GM18858 (cell line): ENCODE results near the gene RNF126.
"Not testable (repeated sequence)": the region's sequence is repeated elsewhere in the genome, so short reads cannot be mapped to it uniquely, and the experiment has no call there.

ENCODE experiments used
- ATAC-seq: cut with Tn5 transposase; IDR thresholded peaks from one replicate; pipeline ENCODE4 v1.9.1; 2021; ENCODE audit not compliant: unreplicated experiment

RNF126 gene

DNA sequence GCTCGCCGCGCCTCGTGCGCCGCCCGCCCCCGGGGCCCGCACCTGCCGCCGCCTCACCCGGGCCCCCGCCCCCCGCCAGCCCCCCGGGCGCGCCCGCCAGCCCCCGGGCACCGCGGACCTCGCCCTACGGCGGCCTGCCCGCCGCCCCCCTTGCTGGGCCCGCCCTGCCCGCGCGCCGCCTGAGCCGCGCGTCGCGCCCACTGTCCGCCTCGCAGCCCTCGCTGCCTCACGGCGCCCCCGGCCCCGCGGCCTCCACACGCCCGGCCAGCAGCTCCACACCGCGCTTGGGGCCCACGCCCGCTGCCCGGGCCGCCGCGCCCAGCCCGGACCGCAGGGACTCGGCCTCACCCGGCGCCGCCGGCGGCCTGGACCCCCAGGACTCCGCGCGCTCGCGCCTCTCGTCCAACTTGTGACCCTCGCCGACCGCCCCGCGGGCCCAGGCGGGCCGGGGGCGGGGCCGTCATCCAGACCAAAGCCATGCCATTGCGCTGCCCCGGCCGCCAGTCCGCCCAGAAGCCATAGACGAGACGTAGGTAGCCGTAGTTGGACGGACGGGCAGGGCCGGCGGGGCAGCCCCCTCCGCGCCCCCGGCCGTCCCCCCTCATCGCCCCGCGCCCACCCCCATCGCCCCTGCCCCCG is 46.8 kb downstream of the RNF126 start:
- ATAC-seq: no peak

DNA sequence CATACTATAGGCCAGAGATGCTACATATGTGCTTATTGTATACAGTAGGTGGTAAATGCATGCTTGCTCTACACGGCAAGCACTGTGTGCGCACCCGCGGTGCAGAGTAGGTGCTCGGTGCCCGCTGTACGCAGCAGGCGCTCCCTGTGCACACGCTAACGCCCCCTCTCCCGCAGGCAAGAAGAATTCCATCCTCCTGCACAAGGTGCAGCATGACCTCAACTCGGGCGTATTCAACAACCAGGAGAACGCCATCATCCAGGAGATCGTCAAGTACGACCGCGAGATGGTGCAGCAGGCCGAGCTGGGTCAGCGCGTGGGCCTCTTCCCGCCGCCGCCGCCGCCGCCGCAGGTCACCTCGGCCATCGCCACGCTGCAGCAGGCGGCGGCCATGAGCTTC is 47.4 kb downstream of the RNF126 start:
- no peak for ATAC-seq

DNA sequence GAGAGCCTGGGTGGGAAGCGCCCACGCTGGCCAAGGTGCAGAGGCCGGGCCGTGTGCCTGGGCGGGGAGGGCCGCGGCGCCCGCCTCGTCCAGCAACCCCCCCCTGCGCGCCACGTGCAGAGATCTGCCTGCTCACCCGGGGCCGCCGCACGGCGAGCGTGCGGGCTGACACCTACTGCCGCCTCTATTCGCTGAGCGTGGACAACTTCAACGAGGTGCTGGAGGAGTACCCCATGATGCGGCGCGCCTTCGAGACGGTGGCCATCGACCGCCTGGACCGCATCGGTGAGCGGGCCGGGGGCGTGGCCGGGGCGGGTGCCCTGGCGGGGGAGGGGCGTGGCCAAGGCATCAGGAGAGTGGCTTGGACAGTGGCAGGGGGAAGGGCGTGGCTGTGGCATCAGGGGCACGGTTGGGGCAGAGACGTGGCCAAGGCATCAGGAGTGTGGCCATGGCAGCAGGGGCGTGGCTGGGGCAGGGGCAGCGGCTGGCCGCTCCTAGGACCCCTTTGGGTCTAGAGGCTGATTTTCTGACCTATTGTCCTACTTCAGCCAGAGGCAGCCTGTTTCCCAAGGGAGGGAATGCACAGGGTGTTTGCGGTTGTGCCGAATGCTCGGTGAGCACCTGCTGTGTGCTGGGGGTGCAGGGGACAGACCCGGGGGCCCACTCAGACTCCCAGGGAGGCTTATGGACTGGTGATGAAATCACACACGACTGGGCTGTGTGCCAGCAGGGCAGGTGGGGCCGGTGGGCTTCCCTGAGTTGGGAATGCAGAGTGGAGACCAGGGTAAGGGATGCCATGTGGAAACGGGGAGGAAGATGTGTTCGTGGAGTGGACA is 49.1 kb downstream of the RNF126 start:
- no peak for ATAC-seq

DNA sequence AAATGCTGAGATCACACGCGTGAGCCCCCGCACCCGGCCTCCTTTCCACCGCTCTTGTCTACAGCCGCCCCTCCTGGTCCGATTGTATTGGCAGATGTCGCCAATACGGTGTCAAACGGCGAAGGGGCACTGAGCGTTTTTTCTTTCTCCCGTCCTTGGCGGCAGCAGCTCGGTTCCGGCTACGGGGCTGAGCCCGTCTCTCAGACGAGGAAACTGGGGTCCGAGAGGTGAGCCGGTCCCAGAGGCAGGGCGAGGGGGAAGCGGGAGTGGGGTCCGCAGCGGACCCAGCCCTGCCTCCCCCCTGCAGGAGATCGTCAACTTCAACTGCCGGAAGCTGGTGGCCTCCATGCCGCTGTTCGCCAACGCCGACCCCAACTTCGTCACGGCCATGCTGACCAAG is 50.1 kb downstream of the RNF126 start:
- ATAC-seq: no peak

DNA sequence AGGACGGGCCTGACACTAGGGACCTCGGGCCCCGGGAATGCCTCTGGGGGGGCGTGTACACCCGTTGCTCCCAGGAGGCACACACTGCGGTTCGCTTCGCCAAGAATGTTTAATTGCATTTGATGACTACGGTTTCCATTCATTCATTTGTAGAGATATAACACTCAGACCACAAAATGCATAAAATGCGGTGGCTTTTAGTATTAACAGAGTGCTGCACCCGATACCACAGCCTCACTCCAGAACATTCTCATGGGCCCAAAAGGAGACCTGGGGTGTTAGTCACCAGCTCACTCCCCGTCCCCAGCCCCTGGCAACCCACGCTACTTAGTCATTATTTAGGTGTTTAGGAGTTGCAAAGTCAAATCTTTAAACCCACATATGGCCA is 51.5 kb downstream of the RNF126 start:
- ATAC-seq: no peak

DNA sequence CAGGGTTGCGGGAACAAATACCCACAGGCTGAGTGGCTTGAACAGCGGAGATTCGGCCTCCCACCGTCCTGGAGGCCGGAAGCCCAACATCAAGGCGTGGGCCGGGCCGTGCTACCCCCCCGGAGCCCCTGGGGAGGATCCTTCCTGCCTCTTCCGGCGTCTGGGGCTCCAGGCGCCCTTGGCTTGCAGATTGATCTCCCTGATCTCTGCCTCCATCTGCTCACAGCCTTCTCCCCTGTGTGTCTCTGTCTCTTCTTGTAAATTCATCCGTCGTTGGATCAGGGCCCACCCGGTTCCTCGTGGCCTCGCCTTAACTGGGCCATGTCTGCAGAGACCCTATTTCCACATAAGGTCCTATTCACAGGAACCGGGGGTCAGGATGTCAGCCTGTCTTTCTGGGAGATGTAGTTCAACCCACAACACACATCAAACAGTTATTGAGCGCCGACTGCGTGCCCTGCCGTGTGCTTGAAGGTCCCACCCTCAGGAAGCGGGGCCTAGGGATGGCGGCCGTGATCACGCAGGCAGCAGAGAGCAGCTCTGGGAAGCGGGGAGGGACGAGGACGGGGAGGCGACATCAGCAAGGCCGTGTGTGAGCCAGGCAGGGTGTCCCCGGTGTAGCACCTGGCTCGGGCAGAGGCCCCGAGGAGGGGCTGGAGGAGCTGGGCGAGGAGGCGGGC is 52.1 kb downstream of the RNF126 start:
- no peak for ATAC-seq

DNA sequence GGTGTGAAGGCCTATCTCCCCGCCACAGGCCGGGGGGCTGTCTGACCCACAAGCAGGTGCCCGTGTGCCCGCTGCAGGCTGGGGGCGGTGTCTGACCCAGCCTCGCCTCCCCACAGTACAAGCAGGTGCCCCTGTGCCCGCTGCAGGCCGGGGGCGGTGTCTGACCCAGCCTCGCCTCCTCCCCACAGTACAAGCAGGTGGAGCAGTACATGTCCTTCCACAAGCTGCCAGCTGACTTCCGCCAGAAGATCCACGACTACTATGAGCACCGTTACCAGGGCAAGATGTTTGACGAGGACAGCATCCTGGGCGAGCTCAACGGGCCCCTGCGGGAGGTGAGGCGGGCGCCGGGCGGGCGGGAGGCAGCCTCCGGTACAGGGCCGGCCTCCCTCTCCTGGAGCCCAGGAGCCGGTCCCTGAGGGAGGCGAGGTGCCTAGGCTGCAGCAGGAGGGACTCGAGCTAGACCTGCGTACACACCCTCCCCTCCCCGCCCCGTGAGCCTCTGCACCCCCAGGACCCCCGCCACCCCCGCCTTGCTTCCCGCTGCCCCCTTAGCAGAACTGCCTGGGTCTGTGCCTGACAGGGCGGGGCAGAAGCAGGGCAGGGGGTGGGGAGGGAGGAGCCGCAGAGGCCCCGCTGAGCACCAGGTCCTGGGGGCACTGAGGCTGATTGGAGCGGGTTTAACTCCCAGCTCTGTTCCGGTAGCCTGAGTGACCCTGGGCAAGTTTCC is 52.8 kb downstream of the RNF126 start:
- ATAC-seq: no peak

DNA sequence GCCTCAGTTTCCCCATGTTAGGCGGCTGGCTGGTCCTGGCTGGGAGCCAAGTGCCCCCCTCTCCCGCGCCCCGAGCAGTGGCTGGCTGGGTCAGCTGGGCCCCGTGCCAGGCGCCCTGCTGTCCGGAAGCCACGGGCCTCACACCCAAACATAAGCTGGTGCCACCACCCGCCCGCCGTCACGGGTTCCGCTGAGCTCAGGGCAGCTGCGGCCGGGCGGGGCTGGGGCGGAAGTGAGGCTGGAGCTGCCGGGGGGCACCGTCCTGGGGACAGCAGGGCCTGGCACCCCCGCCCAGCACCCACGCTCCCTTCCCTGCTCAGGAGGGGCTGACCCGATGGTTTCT is 54.0 kb downstream of the RNF126 start:
- no peak for ATAC-seq

DNA sequence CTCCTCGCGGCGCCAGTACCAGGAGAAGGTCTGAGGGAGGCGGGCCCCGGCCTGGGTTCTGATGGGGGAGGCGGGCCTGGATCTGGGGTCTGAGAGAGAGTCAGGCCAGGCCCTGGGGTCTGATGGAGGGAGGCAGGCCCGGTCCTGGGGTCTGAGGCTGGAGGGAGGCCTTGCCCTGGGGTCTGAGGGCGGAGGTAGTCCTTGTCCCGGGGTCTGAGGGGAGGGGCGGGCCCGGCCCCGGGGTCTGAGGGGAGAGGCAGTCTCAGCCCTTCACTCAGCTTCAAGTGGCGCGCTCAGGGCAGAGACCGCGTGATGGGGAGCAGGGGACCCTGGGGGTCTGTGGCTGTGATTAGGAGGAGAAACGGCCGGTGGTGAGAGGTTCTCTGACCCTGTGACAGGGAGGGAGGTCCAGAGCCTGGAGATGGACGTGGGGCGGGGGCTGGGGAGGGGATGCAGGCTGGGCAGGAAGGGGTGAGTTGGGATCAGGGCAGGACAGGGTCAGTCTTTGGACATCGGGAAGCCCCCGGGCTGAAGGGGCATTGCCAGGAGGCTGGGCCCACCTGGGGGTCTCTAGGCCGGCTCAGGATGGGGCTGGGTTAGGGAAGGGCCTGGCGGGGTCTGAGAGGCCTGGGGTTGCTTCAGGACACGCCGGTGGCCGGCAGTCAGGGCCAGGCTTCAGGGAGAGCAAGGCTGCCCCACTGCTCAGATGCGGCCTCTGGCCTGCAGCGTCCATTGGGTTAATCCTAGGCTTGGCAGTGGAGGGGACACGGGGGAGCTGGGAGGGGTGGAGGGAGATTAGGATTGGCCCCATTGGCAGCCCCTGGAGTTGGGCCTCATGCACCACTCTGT is 54.6 kb downstream of the RNF126 start:
- ATAC-seq: no peak

DNA sequence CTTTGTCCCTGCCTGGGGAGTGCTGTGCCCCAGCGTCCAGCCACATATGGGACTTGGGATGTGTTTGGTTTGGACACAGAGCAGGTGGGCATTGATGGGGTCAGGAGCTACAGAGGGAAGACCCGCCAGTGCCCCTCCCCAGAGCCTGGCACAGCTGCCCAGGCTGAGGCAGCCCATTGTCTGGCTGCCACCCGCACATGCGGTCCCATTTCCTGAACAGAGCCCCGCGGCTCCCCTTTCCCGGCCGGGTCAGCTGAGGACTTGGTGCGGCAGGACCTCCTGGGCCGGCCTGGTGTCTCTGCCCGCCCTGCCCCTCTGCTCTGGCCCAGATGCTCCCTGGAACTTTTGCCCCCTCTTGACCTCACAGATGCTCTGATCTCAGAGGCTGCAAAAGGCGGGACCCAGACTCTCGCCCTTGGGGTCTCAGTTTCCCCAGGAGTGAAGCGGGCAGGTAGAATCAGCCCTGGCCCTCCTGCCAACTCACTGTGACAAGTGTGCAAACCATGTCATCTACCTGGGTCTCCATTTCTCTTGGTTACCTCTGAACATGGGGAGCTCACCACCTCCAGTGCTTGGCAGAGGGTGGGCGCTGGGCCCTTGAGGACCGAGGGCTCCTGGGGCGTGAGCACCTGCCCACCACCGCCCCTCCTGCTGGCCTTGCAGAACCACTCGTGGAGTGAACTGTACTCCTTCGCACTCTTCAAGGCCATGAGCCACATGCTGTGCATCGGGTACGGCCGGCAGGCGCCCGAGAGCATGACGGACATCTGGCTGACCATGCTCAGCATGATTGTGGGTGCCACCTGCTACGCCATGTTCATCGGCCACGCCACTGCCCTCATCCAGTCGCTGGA is 55.5 kb downstream of the RNF126 start:
- no peak for ATAC-seq

DNA sequence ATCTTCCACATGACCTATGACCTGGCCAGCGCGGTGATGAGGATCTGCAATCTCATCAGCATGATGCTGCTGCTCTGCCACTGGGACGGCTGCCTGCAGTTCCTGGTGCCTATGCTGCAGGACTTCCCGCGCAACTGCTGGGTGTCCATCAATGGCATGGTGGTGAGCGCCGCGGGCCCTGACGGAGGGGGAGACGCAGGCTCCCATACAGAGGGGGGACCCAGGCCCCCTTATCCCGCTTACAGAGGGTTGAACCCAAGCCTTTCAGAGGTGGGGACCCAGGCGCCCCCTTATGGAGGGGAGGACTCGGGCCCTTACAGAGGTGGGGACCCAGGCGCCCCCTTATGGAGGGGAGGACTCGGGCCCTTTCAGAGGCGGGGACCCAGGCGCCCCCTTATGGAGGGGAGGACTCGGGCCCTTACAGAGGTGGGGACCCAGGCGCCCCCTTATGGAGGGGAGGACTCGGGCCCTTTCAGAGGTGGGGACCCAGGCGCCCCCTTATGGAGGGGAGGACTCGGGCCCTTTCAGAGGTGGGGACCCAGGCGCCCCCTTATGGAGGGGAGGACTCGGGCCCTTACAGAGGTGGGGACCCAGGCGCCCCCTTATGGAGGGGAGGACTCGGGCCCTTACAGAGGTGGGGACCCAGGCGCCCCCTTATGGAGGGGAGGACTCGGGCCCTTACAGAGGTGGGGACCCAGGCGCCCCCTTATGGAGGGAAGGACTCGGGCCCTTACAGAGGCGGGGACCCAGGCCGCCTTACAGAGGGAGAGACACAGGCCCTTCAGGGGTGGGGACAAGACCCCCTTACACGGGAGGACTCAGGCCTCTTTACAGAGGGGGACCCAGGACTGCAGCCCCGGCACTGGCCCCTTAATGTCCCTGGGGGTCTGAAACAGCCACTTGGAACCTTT is 57.7 kb downstream of the RNF126 start:
- ATAC-seq: not testable (repeated sequence)

DNA sequence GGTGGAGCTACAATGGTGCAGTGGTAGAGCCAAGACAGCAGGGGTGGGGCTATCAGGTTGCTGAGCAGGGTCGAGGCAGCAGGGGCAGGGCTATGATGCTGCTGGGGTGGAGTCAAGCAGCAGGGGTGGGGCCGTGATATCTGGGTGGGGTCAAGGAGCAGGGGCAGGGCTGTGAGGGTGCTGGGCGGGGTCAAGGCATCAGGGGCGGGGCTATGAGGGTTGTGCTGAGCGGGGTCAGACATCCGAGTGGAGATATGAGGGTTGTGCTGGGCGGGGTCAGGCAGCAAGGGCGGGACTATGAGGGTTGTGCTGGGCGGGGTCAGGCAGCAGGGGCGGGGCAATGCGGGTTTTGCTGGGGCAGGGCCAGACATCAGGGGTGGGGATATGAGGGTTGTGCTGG is 58.7 kb downstream of the RNF126 start:
- ATAC-seq: no peak

DNA sequence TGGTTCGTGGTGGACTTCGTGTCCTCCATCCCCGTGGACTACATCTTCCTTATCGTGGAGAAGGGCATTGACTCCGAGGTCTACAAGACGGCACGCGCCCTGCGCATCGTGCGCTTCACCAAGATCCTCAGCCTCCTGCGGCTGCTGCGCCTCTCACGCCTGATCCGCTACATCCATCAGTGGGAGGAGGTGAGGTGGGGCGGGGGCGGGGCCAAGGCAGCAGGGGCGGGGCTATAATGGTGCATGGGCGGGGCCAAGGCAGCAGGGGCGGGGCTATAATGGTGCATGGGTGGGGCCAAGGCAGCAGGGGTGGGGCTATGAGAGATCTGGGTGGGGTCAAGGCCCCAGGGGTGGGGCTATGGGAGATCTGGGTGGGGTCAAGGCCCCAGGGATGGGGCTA is 59.2 kb downstream of the RNF126 start:
- ATAC-seq: not testable (repeated sequence)

DNA sequence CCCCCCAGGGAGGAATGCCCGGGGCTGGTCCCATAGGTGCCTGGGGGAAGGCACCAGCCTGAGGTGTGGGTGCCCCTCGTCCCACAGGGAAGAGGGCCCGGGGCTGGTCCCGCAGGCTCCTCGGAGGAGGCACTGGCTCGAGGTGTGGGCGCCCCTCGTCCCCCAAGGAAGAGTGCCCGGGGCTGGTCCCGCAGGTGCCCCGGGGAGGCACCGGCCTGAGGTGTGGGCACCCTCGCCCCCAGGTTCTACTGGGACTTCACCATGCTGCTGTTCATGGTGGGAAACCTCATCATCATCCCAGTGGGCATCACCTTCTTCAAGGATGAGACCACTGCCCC is 59.7 kb downstream of the RNF126 start:
- not testable (repeated sequence) for ATAC-seq

DNA sequence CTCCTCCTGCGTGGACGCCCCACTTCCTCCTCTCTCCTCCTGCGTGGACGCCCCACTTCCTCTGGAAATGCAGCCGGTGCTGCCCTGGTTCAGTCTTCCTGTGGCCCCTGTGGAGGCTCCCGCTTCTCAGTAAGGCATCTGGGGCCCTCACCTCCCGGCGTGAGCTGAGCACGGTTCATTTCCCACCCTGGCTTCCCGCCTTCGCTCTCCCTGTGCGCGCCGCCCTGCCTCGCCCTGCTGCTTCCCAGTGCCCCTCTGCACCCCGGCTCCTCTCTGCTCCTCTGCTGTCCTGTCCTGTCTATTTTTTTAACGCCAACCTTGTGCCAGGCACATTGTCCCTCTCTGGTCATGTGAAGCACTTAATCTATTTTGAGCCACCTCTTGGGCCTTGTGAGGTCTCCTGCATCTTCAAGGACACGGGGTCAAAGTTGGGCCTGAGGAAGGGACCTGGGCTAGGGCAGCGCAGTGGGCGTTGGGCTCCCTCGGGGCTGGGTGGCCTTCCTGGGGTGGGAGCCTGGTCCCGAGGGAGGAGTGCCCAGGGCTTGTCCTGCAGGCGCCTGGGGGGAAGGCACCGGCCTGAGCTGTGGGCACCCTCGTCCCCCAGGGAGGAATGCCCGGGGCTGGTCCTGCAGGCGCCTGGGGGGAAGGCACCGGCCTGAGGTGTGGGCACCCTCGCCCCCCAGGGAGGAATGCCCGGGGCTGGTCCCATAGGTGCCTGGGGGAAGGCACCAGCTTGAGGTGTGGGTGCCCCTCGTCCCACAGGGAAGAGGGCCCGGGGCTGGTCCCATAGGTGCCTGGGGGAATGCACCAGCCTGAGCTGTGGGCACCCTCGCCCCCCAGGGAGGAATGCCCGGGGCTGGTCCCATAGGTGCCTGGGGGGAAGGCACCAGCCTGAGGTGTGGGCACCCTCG is 60.4 kb downstream of the RNF126 start:
- no peak for ATAC-seq

DNA sequence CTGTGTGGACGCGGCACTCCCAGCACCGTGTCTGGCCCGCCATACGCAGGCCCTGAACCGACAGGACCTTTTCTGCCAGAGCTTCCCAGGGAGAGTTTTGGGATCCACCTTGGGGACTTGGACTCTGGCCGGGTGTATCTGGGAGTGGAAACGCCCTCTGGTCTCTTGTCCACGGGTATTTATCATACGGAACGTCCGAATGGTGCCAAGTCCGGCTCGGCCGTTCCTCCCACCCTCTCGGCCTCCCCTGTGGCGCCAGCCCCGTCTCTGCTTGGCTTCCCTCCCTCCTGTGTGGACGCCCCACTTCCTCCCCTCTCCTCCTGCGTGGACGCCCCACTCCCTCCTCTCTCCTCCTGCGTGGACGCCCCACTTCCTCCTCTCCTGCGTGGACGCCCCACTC is 61.2 kb downstream of the RNF126 start:
- no peak for ATAC-seq

DNA sequence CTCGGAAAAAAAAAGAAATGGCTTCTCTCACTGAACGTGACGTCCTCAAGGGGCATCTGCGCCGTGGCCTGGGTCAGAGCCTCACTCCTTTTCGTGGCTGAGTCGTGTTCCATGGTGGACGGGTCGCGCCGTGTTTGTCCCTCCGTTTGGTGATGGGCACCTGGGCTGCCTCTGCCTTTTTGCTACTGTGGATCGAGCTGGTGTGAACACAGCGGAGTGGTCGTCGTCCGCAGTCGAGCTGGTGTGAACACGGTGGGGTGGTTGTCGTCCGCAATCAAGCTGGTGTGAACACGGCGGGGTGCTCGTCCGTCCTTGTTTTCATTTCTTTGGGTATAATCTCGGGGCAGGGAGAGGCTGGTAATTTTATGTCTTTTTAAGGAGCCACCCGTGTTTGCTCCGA is 61.7 kb downstream of the RNF126 start:
- ATAC-seq: no peak
